ENCODE data around the gene WASF3.
A peak's percentile ranks its signal among the peaks of the same experiment; 100 is the strongest.

WASF3 gene

DNA sequence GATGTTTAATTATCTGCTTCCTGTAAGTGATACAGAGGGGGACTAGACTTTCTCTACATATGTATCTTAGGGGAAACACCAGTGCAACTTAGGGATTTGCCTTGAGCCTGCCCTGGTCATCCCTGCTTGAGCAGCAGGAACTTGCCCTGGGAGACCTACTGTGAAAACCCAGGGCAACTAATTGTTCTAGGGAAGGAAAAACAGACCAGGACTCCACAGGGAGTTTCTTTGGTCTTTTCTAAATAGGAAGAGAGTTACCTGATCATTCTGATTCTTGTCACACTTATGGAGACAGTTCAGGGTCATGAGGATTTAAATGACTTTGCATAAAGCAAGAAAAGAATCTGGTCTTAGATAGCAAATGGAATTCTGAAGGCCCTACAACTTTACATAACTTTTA, 89.1 kb downstream of the WASF3 start:
- FAIRE-seq = no peak

DNA sequence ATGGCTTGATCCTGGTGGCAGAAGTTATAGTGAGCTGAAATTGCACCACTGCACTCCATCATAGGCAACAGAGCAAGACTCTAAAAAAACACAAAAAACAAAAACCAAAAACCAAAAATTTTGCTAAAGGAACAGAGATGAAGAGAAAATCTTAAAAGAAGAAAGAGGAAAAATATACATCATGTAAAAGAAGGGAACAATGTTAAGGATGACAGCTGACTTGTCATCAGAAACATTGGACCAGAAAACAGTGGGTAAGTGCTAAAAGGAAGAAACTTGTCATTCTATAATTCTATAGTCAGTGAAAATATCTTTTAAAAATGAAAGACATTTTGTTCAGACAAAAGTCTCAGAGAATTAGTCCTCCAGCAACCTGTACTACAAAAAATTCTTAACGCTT, 93.8 kb downstream of the WASF3 start:
- FAIRE-seq = no peak

DNA sequence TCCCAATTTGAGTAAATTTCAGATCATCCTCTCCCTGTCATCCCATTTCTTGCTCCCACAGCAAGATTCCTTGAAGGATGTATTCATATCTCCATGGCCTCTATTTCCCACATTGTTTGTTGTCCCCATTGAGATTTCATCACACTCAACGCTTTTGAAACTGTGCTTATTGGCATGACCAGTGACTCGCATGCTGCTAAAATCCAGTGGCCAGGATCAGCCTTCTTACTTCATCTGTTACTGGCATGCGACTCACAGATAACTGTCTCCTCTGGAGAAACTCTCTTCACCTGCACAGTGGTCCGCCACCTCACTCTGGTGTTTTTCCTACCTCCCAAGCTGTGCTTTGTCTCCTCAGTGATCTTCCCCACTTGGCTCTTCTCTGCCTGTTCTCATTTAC, 95.8 kb downstream of the WASF3 start:
- no peak for FAIRE-seq

DNA sequence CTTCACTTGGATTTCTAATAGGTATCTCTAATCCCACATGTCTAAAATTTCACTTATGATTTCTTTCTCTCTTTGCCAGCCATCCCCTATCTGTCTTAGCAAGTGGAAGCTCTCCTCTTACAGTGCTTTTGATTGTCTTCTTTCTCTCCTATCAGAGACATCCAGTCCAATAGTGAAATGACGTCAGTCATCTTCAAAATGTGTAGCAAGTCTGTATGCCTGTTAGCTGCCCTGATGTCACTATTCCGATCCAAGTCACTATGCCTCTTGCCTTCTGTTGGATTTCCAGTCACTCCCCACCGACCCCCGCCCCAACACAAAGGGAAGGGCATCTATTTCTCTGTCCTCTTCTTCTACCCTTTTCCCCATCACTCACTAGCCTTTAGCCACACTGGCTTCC, 96.4 kb downstream of the WASF3 start:
- no peak for FAIRE-seq

DNA sequence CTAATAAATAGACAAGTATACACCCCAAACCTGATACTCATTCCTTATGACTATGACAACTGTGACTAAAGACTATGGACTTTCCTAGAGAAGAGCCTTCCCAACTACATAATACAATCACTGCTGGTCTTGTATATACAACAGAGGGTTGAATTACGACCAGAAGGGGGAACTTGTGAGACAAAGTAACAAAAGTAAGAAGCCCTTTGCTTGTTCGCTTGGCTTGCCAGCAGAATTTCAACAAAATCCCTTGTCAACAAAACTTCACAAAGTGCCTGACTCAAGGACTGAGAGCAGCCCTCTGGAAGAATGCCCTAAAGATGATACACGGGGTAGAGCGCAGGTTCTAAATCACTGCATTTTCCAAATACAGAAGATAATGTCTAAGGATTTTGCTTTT, 99.4 kb downstream of the WASF3 start:
- peak; percentile 25 for FAIRE-seq

DNA sequence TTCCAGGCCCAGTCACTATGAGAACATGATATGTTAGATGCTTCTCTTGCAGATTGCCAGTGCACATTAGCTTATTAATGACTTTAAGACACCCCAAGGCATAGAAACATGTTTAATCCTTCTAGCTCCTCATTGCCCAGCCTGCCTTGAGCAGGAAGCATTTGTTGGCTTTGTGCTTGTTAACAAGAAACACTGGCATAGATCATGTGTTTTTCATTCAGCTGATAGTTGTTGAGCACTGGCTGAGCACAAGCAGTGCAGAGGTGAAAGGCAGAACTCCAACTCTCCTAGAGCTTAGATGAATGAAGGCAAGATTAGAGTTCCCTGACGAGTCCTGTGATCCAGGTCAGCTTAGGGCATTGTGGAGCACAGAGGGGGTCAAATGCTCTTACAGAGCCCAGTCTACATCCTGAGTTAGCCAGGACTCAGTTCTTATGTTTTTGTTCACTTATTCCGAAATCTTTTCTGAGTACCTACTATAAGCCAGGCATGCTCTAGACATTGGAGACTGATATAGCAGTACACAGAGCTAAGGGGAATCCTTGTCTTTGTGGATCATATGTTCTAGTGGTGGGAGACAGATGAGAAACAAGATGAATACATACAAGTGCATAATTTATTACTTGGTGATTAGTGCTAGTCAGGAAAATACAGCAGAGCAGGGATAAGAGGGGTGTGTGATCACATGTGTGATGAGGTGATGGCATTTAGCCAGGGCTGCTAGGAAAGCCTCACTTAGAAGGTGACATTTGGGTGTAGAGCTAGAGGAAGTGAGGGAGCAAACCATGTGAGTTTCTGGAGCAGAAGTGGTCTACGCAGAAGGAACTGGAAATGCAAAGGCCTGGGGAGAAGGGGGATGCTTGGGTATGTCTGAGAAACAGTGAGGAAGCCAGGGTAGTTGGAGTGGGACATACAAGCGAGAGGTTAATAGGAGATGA, 101.2 kb downstream of the WASF3 start:
- no peak for FAIRE-seq

DNA sequence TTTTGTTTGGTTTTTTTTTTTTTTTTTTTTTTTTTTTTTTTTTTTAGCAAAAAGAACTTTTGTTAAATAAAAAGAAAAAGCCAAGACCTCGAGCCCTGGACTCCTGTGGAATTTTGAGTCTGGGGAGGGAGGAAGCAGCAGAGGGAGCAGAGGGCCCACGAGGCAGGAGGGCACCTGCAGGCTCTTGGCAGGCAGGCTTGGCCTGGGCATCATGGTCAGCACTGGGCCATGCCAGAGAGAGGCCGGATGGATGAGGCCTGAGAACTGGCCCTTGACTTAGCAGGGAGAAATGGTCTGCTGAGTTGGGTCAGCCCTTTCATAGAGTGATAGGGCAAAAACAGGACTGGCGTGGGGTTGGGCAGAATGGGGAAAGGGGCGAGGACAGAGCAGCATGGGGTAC, 102.7 kb downstream of the WASF3 start:
- FAIRE-seq = no peak

DNA sequence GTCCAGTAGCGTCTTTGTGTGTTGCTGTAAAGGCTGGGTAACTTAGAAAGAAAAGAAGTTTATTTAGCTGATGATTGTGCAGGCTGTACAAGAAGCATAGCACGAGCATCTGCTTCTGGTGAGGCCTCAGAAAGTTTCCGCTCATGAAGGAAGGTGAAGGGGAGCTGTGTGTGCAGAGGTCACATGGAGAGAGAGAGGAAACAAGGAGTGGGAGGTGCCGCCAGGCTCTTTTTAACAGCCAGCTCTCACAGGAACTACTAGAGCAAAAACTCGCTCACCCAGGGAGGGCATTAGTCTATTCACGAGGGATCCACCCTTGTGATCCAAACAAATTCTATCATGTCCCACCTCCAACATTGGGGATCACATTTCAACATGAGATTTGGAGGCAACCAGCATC, 103.3 kb downstream of the WASF3 start:
- FAIRE-seq = no peak

DNA sequence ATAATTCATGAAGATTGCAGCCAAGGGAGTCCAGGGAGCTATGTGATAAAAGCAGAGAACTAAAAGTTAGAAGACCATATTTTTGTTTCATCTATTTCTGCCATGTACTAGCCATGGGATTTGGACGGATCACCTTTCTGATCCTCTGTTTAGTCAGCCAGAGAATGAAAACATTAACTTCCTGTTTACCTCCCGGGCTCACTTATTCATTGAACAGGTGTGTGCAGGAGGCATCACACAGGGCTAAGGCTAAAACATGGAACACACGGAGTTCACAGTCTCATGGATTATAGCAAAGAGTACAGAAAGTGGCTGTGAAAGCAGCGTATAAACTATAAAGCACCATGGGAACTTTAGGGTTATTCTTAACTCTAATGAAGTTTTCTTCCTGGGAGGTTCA, 106.3 kb downstream of the WASF3 start:
- no peak for FAIRE-seq

DNA sequence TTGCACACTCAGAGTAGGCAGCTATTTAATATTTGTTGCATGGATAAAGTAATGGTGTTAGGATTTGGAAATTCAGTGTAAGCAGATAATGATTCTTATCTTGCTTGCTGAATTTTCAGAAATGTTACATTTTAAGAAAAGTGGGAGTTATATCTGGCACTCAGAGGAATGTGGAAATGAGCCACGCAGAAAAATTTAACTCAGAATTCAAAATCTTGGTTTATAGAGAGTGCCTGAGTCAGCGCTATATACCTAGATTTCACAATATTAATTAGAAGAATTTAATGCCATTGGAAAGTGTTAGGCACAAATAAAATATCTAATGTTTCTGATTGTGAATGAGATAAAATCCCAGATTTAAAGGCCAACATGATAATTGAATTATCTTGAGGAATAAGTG, 106.8 kb downstream of the WASF3 start:
- no peak for FAIRE-seq

DNA sequence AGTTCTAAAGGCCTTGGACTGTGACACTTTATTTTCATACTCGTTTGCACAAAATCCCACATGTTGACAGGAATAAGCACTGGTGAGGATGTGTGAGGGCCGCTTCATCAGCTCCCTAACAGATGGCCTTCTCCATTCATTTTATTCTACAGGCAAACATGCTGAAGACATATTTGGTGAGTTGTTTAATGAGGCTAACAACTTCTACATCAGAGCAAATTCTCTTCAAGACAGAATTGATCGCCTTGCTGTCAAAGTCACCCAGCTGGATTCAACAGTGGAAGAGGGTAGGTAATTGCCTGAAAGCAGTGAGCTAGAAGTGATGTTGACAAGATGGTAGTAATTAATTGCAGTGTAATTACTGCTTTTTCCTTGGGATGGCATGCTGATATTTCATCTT, 107.4 kb downstream of the WASF3 start:
- no peak for FAIRE-seq

DNA sequence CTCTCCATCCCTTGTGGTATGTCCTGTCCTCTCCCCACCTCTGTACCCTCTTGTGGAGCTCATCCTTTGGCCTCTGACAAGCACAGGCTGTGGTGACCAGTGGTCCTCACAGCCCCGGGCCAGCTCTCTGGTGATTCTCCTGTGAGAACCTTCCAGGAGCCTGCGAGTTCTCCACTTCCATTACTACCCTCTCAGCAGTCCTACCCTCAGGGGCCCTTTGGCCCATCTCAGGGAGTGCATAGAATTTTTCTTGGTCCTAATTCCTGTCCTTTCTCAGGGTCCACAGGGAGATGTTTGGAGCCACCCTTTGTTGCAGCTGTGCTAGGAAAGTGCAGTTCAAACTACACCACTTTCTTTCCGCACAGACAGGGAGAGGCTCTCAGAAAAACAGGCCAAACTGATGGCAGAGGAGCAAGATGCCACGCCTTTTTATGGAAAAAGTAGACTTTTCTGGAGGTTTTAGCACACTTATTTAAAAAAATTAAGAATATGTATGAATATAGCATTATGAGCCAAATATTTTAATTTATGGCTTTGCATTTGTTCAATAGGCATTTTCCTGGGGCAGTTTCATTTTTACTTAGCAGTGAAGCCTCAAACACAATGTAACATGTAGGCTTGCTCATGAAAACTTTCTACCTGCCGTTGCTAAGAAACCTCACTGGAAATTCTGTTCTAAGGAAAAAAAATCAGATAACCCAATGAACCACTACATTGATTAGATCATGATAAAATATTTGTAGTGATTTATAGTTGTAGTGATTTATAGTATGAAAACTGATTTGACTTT, 111.1 kb downstream of the WASF3 start:
- no peak for FAIRE-seq

DNA sequence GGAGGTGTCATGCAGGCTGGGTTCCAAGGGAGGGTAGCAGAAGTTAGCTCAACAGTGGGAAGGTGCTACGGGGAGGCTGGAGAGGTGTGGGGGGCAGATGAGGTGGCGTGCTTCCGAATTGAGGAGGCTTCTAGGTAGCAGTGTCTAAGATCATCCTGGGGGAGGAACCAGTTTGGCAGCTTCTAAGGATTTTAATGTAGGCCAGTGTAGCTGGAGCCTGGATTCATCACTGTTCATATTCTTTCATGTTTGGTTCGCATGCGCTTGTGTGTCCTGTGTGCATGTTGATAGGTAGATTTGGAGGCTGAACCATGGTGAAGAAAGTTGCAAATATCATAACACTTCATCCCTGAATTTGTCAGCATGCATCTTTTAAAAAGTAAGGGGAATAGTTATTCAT, 116.4 kb downstream of the WASF3 start:
- FAIRE-seq = no peak

DNA sequence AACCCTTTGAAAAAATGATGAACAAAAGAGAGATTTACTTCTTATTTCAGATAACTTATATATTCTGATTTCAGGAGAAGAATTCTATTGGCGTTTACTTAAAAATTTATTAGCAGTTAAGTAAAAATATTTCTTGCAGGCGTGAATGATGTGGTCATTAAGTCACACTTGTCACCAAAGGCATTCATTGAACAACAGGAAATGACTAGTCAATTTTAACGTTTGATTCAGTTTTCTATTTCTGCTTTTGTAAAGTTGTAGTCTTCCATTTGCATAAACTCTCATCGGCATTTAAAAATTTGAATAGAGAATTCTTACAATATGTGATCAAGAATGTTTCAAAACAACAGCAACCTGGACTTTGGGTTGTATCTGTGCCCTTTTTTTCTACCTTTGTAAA, 119.7 kb downstream of the WASF3 start:
- no peak for FAIRE-seq

DNA sequence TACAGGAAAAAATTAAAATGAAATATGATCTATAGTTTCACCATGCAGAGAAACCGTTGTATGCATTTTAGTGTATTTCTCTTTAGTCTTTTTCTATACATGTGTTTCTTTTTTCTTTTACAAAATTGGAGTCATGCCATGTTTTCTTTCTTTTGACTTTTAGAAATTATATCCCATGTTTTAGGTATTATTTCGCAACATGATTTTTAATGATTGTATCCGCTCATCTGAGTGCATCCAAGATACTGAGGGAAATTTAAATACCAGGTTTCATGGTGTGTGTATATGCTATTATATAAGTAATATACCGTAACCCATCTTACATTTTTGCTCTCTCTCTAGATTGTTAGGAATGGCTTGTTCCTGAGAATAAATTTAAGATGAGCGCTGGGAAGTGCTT, 120.8 kb downstream of the WASF3 start:
- FAIRE-seq = no peak

DNA sequence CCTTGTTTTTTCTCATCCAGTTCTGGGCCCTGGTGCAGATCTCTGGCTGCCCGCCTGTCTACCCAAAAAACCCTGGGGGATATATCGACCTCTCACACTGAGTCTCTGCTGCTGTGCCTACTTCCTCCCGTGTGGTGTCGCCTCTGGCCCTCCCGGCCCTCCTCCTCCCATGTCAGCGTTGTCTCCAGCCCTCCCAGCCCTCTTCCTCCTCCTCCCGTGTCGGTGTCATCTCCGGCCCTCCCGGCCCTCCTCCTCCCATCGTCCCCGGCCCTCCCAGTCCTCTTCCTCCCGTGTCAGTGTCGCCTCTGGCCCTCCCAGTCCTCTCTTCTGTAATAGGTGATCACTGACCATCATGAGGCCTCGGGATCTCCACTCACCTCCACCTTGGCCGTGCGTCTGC, 121.3 kb downstream of the WASF3 start:
- FAIRE-seq = no peak

DNA sequence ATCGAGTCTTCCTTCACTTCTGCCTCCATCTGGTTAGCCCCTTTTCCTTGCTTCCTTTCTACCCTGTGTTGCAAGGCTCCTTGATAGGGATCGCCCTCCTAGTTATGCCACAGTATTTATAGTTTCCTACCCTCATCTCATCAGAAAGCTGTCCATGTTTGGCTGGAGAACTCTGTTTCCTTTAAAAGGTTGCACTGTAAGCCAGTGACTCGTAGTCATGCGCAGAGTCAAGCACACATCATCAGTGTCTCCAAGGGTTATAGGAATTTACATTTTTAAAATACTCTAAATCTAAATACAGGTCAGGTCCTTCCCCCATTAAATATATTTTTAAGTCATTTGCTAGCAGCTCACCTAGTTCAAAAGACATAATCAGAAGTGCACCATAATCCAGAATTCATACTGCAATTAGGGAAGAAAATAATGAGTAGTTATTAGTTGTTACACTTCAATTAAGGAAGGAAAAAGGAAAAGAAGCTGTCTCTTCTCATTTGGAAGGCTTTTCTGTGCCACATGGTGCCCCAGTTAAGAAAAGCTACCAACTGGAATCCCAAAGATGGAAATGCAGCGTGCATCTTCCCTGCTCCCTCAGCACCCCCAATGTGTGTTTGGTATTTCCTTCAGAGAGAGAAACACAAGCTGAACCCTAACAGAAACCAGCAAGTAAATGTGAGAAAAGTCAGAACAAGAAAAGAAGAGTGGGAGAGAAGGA, 122.1 kb downstream of the WASF3 start:
- no peak for FAIRE-seq

DNA sequence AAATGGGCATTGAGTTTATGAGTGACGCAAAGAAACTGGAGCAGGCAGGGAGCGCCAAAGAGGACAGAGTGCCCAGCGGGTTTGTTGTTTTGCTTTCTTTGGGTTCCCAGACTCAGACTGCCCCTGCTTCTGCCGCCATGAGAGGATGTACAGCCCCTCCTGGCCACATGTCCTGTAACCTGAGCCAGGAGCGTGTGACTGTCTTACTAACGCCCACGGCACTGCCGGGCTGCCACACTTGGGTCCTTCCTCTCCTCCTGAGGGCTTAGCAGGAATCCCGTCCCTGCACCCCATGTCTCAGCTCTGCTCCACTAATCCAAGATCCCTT, 122.6 kb downstream of the WASF3 start:
- no peak for FAIRE-seq

DNA sequence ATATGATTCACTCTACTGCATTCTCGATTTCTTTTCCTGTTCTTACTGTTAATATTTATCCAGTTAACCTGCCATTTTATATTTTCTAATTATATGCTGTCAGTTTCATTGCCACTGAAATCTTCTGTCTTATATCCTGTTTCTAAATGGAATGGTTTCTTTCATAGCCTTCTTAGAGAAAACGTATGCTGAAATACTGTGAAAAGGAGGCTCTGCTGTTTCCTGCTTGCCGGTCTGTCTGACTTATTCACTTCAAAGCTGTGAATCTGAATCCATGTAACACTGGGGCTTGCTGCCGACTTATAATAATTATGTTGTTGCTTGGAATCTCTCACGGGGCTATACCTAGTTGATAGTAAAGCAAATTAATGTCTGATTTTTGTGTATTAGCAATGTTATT, 123.1 kb downstream of the WASF3 start:
- FAIRE-seq = no peak

DNA sequence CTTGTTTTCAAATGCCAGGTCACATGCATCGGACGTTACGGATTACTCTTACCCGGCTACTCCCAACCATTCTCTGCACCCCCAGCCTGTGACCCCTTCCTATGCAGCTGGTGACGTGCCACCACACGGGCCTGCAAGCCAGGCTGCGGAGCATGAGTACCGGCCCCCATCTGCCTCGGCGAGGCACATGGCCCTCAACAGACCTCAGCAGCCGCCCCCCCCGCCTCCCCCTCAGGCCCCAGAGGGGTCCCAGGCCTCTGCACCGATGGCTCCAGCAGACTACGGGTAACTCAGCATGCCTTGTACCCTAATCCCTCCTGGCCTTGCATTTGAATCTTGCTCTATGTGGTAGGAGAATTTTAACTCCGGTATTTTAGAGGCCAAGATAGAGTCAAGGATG, 123.6 kb downstream of the WASF3 start:
- FAIRE-seq = no peak

DNA sequence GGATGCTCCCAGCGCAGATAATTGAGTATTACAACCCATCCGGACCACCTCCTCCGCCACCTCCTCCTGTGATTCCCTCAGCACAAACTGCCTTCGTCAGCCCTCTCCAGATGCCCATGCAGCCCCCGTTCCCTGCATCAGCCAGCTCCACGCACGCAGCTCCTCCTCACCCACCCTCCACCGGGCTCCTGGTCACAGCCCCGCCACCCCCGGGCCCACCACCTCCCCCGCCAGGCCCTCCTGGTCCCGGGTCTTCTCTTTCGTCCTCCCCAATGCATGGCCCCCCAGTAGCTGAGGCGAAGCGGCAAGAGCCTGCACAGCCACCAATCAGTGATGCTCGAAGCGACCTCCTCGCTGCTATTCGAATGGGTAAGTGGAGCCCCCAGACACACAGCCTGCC, 125.1 kb downstream of the WASF3 start:
- FAIRE-seq = no peak

DNA sequence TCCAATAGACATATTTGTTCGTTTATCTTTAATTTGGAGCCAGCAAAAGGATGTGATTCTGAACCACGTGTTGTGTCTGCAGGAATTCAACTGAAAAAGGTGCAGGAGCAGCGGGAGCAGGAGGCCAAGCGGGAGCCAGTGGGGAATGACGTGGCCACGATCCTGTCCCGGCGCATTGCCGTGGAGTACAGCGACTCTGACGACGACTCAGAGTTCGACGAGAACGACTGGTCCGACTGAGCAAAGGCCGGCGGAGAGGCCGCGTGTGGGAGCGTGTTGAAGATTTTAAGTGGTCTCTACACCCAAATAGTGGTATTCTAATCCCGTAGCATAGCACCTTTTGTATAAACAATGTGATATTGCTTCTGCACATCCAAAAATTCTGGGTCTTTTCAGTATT, 128.1 kb downstream of the WASF3 start:
- FAIRE-seq = no peak

DNA sequence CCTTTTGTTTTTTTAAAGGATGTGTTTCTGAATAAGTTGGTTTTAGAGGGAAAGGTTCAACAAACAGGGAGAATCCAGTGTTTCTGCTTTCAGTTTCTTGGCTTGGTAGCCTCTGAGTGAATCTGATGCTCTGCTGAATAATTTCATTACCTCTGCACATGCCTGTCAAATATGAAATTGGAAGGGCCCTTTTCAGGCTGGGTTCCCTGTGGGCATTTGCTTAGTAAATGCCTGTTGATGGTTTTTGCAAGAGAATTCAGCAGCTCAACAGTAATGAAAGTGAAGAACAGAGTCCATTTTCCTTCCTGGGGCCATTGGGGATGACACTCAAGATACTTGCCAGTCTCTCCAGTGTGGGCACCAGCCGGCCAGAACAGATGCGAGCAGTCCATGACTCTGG, 128.8 kb downstream of the WASF3 start:
- no peak for FAIRE-seq

DNA sequence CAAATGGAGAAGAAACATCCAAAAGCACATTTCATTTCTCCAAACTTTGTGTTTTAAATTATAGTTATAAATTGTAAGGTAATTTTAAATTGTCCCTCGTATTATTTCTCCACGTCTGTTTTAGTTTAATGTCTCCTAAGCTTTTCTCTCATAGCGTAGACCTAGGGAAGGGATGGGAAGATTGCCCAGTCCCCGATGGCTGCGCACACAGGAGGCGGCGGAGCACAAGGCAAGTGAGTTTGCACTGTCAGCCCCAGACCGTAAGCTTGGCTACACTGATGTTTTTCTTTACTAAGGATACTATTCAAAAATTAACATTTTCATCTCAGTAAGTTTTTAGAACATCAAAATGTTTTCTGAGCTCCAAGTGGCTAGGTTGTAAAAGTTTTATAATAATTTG, 130.8 kb downstream of the WASF3 start:
- no peak for FAIRE-seq
